ENCODE measurements around the gene POMT1.
"Not testable (repeated sequence)": the region's sequence is repeated elsewhere in the genome, so short reads cannot be mapped to it uniquely, and the experiment has no call there.

POMT1 gene

DNA sequence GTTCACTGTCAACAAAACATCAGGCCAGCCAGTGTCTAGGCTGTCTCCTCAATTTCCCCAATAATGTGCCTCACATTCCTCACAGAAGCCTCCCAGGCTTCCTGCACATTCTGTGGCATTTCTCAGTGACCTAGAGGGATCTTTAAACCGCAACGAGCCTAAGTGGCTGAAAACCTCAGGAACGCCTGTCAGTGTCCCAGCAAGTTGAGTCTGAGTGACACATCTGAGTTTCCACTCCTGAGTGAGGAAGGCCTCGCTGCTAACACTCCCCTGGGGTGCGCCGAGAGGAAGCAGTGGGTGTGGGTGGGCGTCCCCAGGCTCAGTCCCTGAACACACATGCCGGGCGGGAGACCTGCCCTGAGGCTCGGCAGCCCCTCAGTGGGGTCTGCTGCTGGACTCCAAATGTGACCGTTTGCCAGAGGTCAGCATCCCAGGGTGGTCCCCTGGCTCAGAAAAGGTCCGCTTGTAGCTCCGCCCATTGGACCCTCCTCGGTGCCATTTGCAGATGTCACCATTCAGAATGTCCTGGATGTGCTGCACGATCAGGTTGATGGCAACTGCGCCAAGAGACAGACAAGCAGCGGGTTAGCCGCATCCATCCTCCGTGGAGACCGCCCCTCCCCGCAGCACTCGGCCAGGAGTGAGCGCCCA lies 22.1 kb downstream of the POMT1 start:
- DNase-seq (ENCODE audit: low read depth, low spot score), result no peak

DNA sequence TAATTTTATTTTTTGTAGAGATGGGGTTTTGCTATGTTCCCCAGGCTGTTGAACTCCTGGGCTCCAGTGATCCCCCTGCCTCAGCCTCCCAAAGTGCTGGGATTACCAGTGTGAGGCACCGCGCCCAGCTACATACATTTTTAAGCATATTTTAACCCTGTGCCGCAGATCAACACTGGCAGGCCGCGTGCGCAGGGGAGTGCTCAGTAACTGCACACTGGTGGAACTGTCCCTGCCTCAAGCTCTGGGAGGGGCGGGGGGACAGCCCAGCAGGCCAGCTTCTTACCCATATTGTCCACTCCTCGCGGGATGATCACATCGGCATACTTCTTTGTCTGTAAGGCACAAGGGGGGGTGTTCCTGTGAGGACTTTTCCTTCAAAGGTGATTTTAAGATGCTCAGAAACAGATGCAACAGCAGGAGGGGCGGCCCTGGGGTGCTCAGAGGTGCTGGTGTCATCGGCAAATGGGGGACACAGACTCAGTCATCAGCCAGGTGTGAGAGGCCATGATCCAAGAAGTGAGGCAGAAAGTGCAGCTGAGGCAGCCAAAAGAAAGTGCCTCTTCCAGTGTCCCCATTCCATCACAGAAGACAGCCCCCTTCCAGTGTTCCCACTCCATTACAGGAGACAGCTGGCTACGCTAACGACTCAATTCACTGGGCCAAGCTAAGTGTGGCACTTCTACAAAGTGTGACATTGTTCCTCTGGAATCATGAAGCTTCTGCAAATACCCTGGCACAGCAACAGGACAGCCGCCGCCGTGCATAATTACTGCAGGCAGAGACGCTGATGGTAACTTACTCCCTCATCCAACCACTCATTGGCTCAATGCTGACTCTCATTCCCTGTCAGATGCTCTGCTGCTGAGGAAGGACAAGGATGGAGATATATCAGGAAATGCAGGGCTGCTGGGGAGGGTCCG lies 23.2 kb downstream of the POMT1 start:
- no peak for DNase-seq (ENCODE audit: low read depth, low spot score)

GRCh38 chr9:131528186-131528585 lies 25.5 kb downstream of the POMT1 start:
- no peak for DNase-seq (ENCODE audit: low read depth, low spot score)

GRCh38 chr9:131528886-131529505 lies 26.3 kb downstream of the POMT1 start:
- DNase-seq (ENCODE audit: low read depth, low spot score), result no peak

- no peak for DNase-seq (ENCODE audit: low read depth, low spot score)
Measured at GRCh38 chr9:131529597-131530545, 27.2 kb downstream of the POMT1 start.

DNA sequence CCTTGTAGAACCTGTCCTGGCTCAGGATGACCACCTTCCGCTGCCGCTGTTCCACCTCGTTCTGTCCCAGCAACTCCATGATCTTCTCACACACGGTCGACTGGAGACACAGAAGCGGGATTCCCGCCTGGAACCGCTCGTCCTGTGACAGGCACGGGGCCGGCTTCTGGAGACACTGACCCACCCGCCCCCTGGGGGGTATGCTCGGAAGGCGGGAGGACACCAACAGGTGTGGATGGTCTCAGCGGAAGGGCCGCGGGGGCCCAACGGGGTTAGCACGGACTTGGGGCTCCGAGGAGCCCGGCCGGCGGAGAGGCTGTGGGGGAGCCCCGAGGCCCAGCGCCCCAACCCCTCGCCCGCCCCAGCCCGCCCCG lies 27.8 kb downstream of the POMT1 start:
- peak; percentile 57 for DNase-seq (ENCODE audit: low read depth, low spot score)

DNA sequence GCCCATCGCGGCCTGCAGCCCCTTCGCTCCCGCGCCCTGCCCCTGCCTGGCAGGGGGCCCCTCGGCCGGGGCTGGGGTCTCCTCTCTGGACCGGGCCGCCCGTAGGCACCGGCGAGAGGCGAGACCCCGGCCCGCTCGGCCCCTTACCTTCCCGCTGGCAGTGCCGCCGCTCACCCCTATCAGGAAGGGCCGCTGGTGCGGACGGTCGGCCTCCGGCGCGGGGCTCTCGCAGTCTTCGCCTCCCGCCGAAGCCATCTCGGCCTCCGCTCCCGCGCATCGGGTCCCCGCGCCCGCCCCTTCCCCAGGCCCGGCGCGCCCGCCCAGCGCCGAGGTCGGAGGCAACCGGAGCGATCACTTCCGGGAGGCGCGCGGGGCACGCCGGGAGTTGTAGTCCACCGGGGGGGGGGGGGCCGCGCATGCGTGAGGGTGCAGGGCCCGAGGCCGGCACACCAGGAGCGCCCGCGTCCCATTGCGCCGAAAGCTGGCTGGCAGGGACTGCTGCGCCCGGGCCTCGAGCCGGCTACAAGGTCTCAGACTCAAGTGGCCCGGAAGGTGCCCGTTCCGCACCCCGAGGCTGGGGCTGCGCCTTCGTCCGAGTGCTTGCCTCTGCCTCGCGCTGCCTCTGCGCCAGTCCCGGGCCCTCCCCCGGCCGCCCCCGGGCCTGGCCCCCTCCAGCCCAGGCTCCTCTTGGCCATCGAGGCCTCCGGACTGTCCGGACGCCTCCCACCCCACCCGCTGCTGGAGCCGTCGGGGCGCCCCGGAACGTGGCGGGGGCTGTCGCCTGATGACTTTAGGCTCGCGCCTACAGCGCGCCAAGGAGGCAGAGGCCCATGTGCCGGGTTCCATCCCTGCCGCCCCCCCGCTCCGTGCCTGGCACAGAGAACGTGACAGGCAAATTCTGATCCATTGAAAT lies 28.5 kb downstream of the POMT1 start, which contains the start of gene UCK1:
Gene UCK1 (minus strand): TSS at position 344 of the 913 bp plus-strand sequence. CDS start 89 bp downstream, at position 255.
- peak; percentile 91 for DNase-seq (ENCODE audit: low read depth, low spot score)

- no peak for DNase-seq (ENCODE audit: low read depth, low spot score)
Measured at GRCh38 chr9:131534721-131535237, 32.1 kb downstream of the POMT1 start.

DNA sequence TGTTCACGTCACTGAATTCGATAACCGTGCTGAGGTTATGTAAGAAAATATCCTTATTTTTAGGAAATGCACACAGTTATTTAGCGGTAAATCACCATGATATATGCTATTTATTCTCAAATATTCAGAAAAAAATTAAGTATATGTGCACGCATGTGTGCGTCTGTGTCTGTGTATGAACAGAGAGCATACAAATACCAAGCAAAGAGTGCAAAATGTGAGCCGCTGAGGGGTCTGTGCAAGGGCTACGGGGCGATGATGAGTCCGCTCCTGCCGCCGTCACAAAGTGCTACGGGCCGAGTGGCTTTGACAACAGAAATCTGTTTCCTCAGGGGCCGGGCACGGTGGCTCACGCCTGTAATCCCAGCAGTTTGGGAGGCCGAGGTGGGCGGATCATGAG lies 35.2 kb downstream of the POMT1 start:
- no peak for DNase-seq (ENCODE audit: low read depth, low spot score)

GRCh38 chr9:131539223-131539923 lies 36.7 kb downstream of the POMT1 start:
- DNase-seq (ENCODE audit: low read depth, low spot score), result no peak

DNA sequence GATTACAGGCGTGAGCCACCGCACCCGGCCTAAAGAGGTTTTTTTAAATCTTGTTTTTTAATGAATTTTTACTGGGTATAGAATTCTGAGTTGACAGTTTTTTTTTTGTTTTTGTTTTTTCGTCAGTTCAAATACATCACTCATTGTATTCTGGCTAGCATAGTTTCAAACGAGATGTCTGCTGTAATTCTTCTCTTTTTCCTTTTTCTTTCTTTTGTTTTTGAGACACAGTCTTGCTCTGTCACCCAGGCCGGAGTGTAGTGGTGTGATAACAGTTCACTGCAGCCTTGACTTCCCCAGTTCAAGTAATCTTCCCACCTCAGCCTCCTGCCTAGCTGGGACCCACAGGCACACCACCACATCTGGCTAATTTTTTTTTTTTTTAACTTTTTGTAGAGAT lies 40.4 kb downstream of the POMT1 start:
- no peak for DNase-seq (ENCODE audit: low read depth, low spot score)

DNA sequence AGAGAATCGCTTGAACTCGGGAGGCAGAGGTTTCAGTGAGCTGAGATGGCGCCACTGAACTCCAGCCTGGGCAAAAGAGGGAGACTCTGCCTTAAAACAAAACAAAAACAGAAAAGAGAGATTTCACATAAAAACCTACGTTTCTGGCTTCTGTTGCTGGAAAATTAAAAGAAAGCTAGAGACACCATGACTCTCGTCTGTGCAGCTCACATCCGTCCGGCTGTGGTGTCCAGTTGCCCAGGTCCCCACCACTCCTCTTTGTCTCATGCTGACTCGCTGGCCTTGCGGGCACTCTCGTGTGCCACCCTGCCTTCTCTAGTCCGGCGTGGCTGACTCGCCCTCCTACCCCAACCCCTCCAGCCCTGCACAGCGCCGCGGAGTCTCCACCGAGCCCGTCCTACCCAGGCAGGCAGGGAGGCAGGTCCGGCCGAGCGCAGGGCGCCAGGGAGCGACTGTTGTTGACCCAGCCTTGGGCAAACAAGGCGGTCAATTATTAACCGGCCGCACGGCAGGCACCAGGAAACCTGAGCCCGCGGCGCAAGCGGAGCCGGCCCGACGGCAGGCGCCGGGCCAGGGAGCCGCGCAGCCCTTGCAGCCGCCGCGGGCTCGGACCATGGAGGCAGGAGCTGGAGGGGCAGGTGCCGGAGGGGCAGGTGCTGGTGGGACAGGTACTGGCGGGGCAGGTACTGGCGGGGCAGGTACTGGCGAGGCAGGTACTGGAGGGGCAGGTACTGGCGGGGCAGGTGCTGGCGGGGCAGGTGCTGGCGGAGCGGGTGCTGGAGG lies 42.5 kb downstream of the POMT1 start, which contains the start of gene PRRT1B:
Gene PRRT1B (plus strand): TSS at position 521 of the 783 bp plus-strand sequence. CDS start 93 bp downstream, at position 614.
- DNase-seq (ENCODE audit: low read depth, low spot score), result peak; percentile 86

DNA sequence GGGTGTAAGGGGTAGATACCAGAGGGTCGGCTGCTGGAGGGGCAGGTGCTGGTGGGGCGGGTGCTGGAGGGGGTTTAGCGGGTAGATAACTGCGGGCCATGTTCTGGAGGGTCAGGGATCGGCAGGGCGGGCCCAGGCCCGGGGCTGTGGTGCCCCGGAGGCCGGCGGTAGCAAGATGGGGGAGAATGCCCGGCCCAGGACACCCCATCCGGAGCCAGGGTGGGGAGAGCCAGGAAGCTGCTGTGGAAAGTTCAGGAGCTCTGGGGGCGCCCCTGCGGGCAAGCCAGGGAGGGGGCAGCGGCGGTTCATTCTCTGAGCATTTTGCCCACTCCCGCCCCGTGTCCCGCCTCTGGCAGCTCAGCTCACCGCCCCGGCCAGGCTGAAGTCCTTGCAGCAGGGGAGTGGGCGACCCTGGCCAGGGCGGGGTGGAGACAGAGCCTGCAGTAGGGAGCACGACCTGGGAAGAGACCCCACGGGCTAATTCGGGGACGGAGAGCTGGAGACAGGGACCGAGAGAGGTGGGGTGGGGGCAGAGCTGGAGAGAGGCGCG lies 43.1 kb downstream of the POMT1 start:
- DNase-seq (ENCODE audit: low read depth, low spot score), result peak; percentile 40

GRCh38 chr9:131546336-131547084 lies 43.8 kb downstream of the POMT1 start:
- peak; percentile 75 for DNase-seq (ENCODE audit: low read depth, low spot score)

- not testable (repeated sequence) for DNase-seq (ENCODE audit: low read depth, low spot score)
Measured at GRCh38 chr9:131549186-131549585, 46.5 kb downstream of the POMT1 start.

DNA sequence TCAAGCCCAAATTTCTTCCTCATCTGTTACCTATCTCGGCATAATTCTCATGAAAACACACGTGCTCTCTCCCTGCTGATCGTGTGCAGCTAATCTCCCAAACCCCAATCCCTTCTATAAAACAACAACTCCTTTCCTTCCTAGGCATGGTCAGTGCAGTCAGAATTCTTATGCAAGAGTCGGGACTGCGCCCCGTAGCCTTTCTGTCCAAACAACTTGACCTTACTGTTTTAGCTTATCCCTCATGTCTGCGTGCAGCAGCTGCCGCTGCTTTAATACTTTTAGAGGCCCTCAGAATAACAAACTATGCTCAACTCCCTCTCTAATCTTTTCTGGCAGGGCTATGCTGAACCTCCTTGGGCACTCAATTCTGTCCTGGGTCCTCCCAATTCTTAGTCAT lies 47.7 kb downstream of the POMT1 start:
- not testable (repeated sequence) for DNase-seq (ENCODE audit: low read depth, low spot score)

DNA sequence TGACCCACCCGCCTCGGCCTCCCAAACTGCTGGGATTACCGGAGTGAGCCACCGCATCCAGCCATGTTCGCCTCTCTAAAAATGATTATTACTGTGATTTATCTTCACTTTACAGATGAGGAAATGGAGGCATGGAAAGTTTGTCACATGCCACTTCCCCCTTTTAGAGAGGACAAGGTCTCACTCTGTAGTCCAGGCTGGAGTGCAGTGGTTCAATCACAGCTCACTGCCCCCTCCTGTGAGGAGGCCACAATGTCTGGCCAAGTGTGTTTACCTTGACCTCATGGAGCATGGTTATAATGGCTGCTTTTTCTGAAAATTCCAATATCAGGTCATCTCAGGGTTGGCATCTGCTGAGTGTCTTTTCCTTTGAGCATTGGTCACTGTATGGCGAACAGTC lies 49.3 kb downstream of the POMT1 start:
- no peak for DNase-seq (ENCODE audit: low read depth, low spot score)
